Lung (tissue), 12 donors: ENCODE measurements around the gene CLIP2. TPM values are rescaled to one million over a fixed set of nuclear protein-coding genes. Genes with fewer than 3 reads are reported as not detected.

Source experiments
- ATAC-seq: fragments of 200-7000 bp; cut with Tn5 transposase; one replicate; pipeline ENCODE4 v1.9.1; 2020; ENCODE audit warnings: moderate number of reproducible peaks; ENCODE audit not compliant: insufficient read depth, low FRiP score
- DNase-seq, 3 donors: peaks; one replicate each; pipeline ENCODE4 v3.0.0-alpha.2; 2013 to 2017
- H3K27ac ChIP-seq, 2 donors: one replicate each; pipeline ENCODE4 v1.5.1; 2013; ENCODE audit warnings: mild to moderate bottlenecking in 2 of 2, moderate library complexity in 2 of 2, control low read depth in 1 of 2, inconsistent platforms in 1 of 2, low read depth in 1 of 2, low read length in 1 of 2
- H3K27me3 ChIP-seq, 3 donors: one replicate each; pipeline ENCODE4 v1.5.1; 2013; ENCODE audit warnings: low read length in 2 of 3; ENCODE audit not compliant: control insufficient read depth in 3 of 3, insufficient read depth in 3 of 3
- H3K36me3 ChIP-seq, 4 donors: one replicate each; pipeline ENCODE4 v1.5.1; 2013; ENCODE audit warnings: low read length in 4 of 4, mild to moderate bottlenecking in 1 of 4, moderate library complexity in 1 of 4; ENCODE audit not compliant: control insufficient read depth in 4 of 4, insufficient read depth in 4 of 4
- H3K4me1 ChIP-seq, 5 donors: one replicate each; pipeline ENCODE4 v1.5.1; 2013; ENCODE audit warnings: low read length in 5 of 5, mild to moderate bottlenecking in 2 of 5, moderate library complexity in 1 of 5; ENCODE audit not compliant: control insufficient read depth in 5 of 5, insufficient read depth in 5 of 5
- H3K4me3 ChIP-seq: one replicate; pipeline ENCODE4 v1.5.1; 2013; ENCODE audit warnings: mild to moderate bottlenecking, control low read depth, moderate library complexity
- H3K9ac ChIP-seq, 2 donors: one replicate each; pipeline ENCODE4 v1.5.1; 2013; ENCODE audit warnings: low read length in 2 of 2, control low read depth in 1 of 2; ENCODE audit not compliant: insufficient read depth in 1 of 2
- H3K9me3 ChIP-seq, 4 donors: one replicate each; pipeline ENCODE4 v1.5.1; 2013; ENCODE audit warnings: low read length in 3 of 4, mild to moderate bottlenecking in 1 of 4, moderate library complexity in 1 of 4; ENCODE audit not compliant: control insufficient read depth in 4 of 4, insufficient read depth in 3 of 4
- CTCF ChIP-seq: IDR thresholded peaks from 2 replicates; pipeline ENCODE4 v1.5.1; 2012; ENCODE audit warnings: mild to moderate bottlenecking; ENCODE audit errors: control extremely low read depth, extremely low read depth
- WGBS, 2 donors: extraction: QIAGEN DNeasy Blood & Tissue Kit; methylation state at CpG; one replicate each; pipeline ENCODE4 v1.1.7; 2013; 5-methylcytosine and 5-hydroxymethylcytosine counted together
- polyA plus RNA-seq, 2 donors: library from polyadenylated mRNA; stranded (reverse); fragments of 200-250 nt; gene quantifications; one replicate each; pipeline ENCODE4 v1.2.1, GENCODE V29; 2013
- total RNA-seq, 2 donors: library from RNA; depleted of rRNA in 1 of 2; stranded (reverse); fragments of >200 nt in 1 of 2; gene quantifications; one replicate each; pipeline ENCODE4 v1.2.1, GENCODE V29; 2014 to 2021
- donor health status: control.
- donor health status: control.
- donor health status: Bipolar disorder and iron deficiency.
- donor health status: healthy.
- donor health status: DM: yes; HTN: yes; CAD: no.

Gene CLIP2
- total and polyA plus RNA-seq, 4 donors: 7.9 to 27.0 (median 14.9) TPM

- no peak overlapping the region for H3K4me3 ChIP-seq
- H3K36me3 ChIP-seq: peaks cover 0 to 18% (median 2%) of the 10 kb centered on the region in 4 donors
- H3K27me3 ChIP-seq: no peaks in the 10 kb centered on the region
- DNase-seq: no peak
- WGBS, 2 donors: 88 to 90% methylated on average over 30 of the region's 30 CpGs
- no peaks in the 10 kb centered on the region for H3K4me1 ChIP-seq
- no peak for ATAC-seq
- TF ChIP-seq CTCF: no peak
- H3K9me3 ChIP-seq: no peaks in the 10 kb centered on the region
- no peak overlapping the region for H3K9ac ChIP-seq
- H3K27ac ChIP-seq: no peak overlapping the region
These were observed 114.5 kb downstream of the CLIP2 start for GRCh38 chr7:74403521-74404387.

- H3K9ac ChIP-seq: no peak overlapping the region
- no peaks in the 10 kb centered on the region for H3K9me3 ChIP-seq
- H3K36me3 ChIP-seq: peaks cover 0 to 18% (median 2%) of the 10 kb centered on the region in 4 donors
- no peaks in the 10 kb centered on the region for H3K4me1 ChIP-seq
- no peak overlapping the region for H3K4me3 ChIP-seq
- no peaks in the 10 kb centered on the region for H3K27me3 ChIP-seq
- no peak for TF ChIP-seq CTCF
- 93 to 95% methylated on average over 8 of the region's 8 CpGs for WGBS, 2 donors
- H3K27ac ChIP-seq: no peak overlapping the region
- ATAC-seq: no peak
- DNase-seq: no peak
These were observed 115.1 kb downstream of the CLIP2 start for GRCh38 chr7:74404388-74404700.

- no peak for TF ChIP-seq CTCF
- no peak for DNase-seq
- no peak for ATAC-seq
- 85 to 89% methylated on average over 15 of the region's 15 CpGs for WGBS, 2 donors
- H3K4me3 ChIP-seq: no peak overlapping the region
- H3K27ac ChIP-seq: no peak overlapping the region
- no peaks in the 10 kb centered on the region for H3K9me3 ChIP-seq
- peaks cover 0 to 18% (median 2%) of the 10 kb centered on the region in 4 donors for H3K36me3 ChIP-seq
- H3K27me3 ChIP-seq: no peaks in the 10 kb centered on the region
- H3K4me1 ChIP-seq: no peaks in the 10 kb centered on the region
- no peak overlapping the region for H3K9ac ChIP-seq
These were observed 115.5 kb downstream of the CLIP2 start for GRCh38 chr7:74404741-74405140.
